Measurements from ENCODE around the gene ATP6V1B1.

The ATP6V1B1 gene

GRCh38 chr2:70935468-70936164, at the start of gene ATP6V1B1:
TSS of gene ATP6V1B1 (plus strand) at chr2:70935900. CDS start at chr2:70935955, 55 bp downstream.
- no peak within 1 kb of the TSS for H3K27ac Mint-ChIP-seq
- no peak within 1 kb of the TSS for H3K4me3 Mint-ChIP-seq
- H3K36me3 Mint-ChIP-seq = no peaks in the 10 kb centered on the region
- no peak for DNase-seq
- no peaks in the 10 kb centered on the region for H3K4me1 Mint-ChIP-seq
- no peaks in the 10 kb centered on the region for H3K9me3 Mint-ChIP-seq
- peaks cover 59% of the 10 kb centered on the region for H3K27me3 Mint-ChIP-seq
- CTCF ChIA-PET = interaction anchor here (1.4 to 3.3 kb wide), 2 partner anchors 12 to 64 kb away, joined by 3 to 17 read pairs; no protein-coding TSS in a partner anchor

- DNase-seq = no peak
- H3K4me1 Mint-ChIP-seq = peaks cover 28% of the 10 kb centered on the region
- H3K36me3 Mint-ChIP-seq = peaks cover 6% of the 10 kb centered on the region
- no peak overlapping the region for H3K27ac Mint-ChIP-seq
- no peaks in the 10 kb centered on the region for H3K9me3 Mint-ChIP-seq
- no peak overlapping the region for H3K4me3 Mint-ChIP-seq
- peaks cover 86% of the 10 kb centered on the region for H3K27me3 Mint-ChIP-seq
- CTCF ChIA-PET = no interaction called here
These were observed 49.1 kb upstream of the ATP6V1B1 start for GRCh38 chr2:70886541-70886987.

- no peak overlapping the region for H3K27ac Mint-ChIP-seq
- no peaks in the 10 kb centered on the region for H3K9me3 Mint-ChIP-seq
- peaks cover 28% of the 10 kb centered on the region for H3K4me1 Mint-ChIP-seq
- CTCF ChIA-PET = no interaction called here
- H3K4me3 Mint-ChIP-seq = peak overlapping the region; percentile 59
- peaks cover 86% of the 10 kb centered on the region for H3K27me3 Mint-ChIP-seq
- DNase-seq = no peak
- H3K36me3 Mint-ChIP-seq = peaks cover 6% of the 10 kb centered on the region
These were observed 48.5 kb upstream of the ATP6V1B1 start for GRCh38 chr2:70887208-70887549.

- Mint-ChIP-seq H3K27me3 (peaks cover 86% of the 10 kb centered on the region), H3K4me3 (peak overlapping the region; percentile 59), H3K27ac (peak overlapping the region; percentile 39), H3K9me3 (no peaks in the 10 kb centered on the region), H3K36me3 (peaks cover 6% of the 10 kb centered on the region), H3K4me1 (peaks cover 28% of the 10 kb centered on the region)
- CTCF ChIA-PET = no interaction called here
- DNase-seq = peak; percentile 47
These were observed 48.0 kb upstream of the ATP6V1B1 start for GRCh38 chr2:70887550-70888246.

GRCh38 chr2:70888366-70888922, 47.3 kb upstream of the ATP6V1B1 start:
- H3K9me3 Mint-ChIP-seq = no peaks in the 10 kb centered on the region
- peaks cover 88% of the 10 kb centered on the region for H3K27me3 Mint-ChIP-seq
- no peak for DNase-seq
- CTCF ChIA-PET = no interaction called here
- peak overlapping the region; percentile 85 for H3K27ac Mint-ChIP-seq
- H3K36me3 Mint-ChIP-seq = peaks cover 6% of the 10 kb centered on the region
- H3K4me1 Mint-ChIP-seq = peaks cover 28% of the 10 kb centered on the region
- H3K4me3 Mint-ChIP-seq = peak overlapping the region; percentile 59

GRCh38 chr2:70888923-70889715, 46.6 kb upstream of the ATP6V1B1 start:
- Mint-ChIP-seq H3K27ac (peak overlapping the region; percentile 85), H3K4me3 (peak overlapping the region; percentile 36)
- CTCF ChIA-PET = interaction anchor here (0.9 to 1.7 kb wide), 2 partner anchors 25 to 102 kb away, joined by 3 to 4 read pairs; no protein-coding TSS in a partner anchor

GRCh38 chr2:70889716-70890037, 46.0 kb upstream of the ATP6V1B1 start:
- Mint-ChIP-seq H3K36me3 (peaks cover 6% of the 10 kb centered on the region), H3K4me3 (no peak overlapping the region), H3K27ac (no peak overlapping the region), H3K9me3 (no peaks in the 10 kb centered on the region), H3K4me1 (peaks cover 28% of the 10 kb centered on the region), H3K27me3 (peaks cover 93% of the 10 kb centered on the region)
- no peak for DNase-seq
- CTCF ChIA-PET = interaction anchor here (0.9 to 1.7 kb wide), 2 partner anchors 25 to 102 kb away, joined by 3 to 4 read pairs; no protein-coding TSS in a partner anchor

More at GRCh38 chr2:70888923-70889715, 46.6 kb upstream of the ATP6V1B1 start:
- Mint-ChIP-seq H3K9me3 (no peaks in the 10 kb centered on the region), H3K27me3 (peaks cover 90% of the 10 kb centered on the region), H3K36me3 (peaks cover 6% of the 10 kb centered on the region), H3K4me1 (peaks cover 28% of the 10 kb centered on the region)
- DNase-seq = no peak

GRCh38 chr2:70890469-70891065, 45.1 kb upstream of the ATP6V1B1 start:
- Mint-ChIP-seq H3K9me3 (no peaks in the 10 kb centered on the region), H3K36me3 (peaks cover 6% of the 10 kb centered on the region), H3K27ac (no peak overlapping the region), H3K4me1 (peaks cover 28% of the 10 kb centered on the region), H3K27me3 (peaks cover 96% of the 10 kb centered on the region), H3K4me3 (no peak overlapping the region)
- CTCF ChIA-PET = interaction anchor here (1.7 kb wide), 1 partner anchor 103 kb away, joined by 4 read pairs; no protein-coding TSS in a partner anchor
- DNase-seq = no peak

GRCh38 chr2:70891572-70892357, 43.9 kb upstream of the ATP6V1B1 start:
- no peak for DNase-seq
- Mint-ChIP-seq H3K9me3 (no peaks in the 10 kb centered on the region), H3K27me3 (peaks cover 100% of the 10 kb centered on the region), H3K27ac (no peak overlapping the region), H3K36me3 (peaks cover 6% of the 10 kb centered on the region), H3K4me3 (no peak overlapping the region), H3K4me1 (peaks cover 26% of the 10 kb centered on the region)
- CTCF ChIA-PET = interaction anchor here (1.1 to 2.7 kb wide), 3 partner anchors 21 to 28 kb away, joined by 3 to 11 read pairs (median 6); no protein-coding TSS in a partner anchor

GRCh38 chr2:70892750-70893149, 43.0 kb upstream of the ATP6V1B1 start:
- Mint-ChIP-seq H3K4me3 (no peak overlapping the region), H3K36me3 (peaks cover 6% of the 10 kb centered on the region), H3K27ac (no peak overlapping the region), H3K27me3 (peaks cover 100% of the 10 kb centered on the region), H3K4me1 (peaks cover 16% of the 10 kb centered on the region), H3K9me3 (no peaks in the 10 kb centered on the region)
- DNase-seq = no peak
- CTCF ChIA-PET = interaction anchor here (1.1 to 2.7 kb wide), 3 partner anchors 22 to 28 kb away, joined by 3 to 11 read pairs (median 6); no protein-coding TSS in a partner anchor

GRCh38 chr2:70893186-70893585, 42.5 kb upstream of the ATP6V1B1 start:
- DNase-seq = no peak
- H3K27ac Mint-ChIP-seq = no peak overlapping the region
- CTCF ChIA-PET = interaction anchor here (1.1 to 2.7 kb wide), 3 partner anchors 22 to 27 kb away, joined by 3 to 11 read pairs (median 6); no protein-coding TSS in a partner anchor
- H3K36me3 Mint-ChIP-seq = peaks cover 5% of the 10 kb centered on the region
- peaks cover 12% of the 10 kb centered on the region for H3K4me1 Mint-ChIP-seq
- H3K27me3 Mint-ChIP-seq = peaks cover 100% of the 10 kb centered on the region
- no peak overlapping the region for H3K4me3 Mint-ChIP-seq
- H3K9me3 Mint-ChIP-seq = no peaks in the 10 kb centered on the region

GRCh38 chr2:70894765-70895164, 40.9 kb upstream of the ATP6V1B1 start:
- Mint-ChIP-seq H3K4me3 (no peak overlapping the region), H3K36me3 (no peaks in the 10 kb centered on the region), H3K27ac (no peak overlapping the region), H3K27me3 (peaks cover 100% of the 10 kb centered on the region), H3K9me3 (no peaks in the 10 kb centered on the region), H3K4me1 (peaks cover 3% of the 10 kb centered on the region)
- CTCF ChIA-PET = no interaction called here
- DNase-seq = no peak

GRCh38 chr2:70895249-70895648, 40.5 kb upstream of the ATP6V1B1 start:
- Mint-ChIP-seq H3K27me3 (peaks cover 100% of the 10 kb centered on the region), H3K36me3 (no peaks in the 10 kb centered on the region), H3K4me3 (no peak overlapping the region), H3K27ac (no peak overlapping the region), H3K4me1 (peaks cover 6% of the 10 kb centered on the region), H3K9me3 (no peaks in the 10 kb centered on the region)
- no peak for DNase-seq
- CTCF ChIA-PET = interaction anchor here (0.7 kb wide), 1 partner anchor 250 kb away, joined by 3 read pairs; no protein-coding TSS in a partner anchor
